ENCODE results near the gene ZBTB7C.

Gene ZBTB7C

GRCh38 chr18:48019557-48020325 is 389.4 kb downstream of the ZBTB7C start:
- no peak overlapping the region for H3K4me3 ChIP-seq (ENCODE audit: low read depth, low read length)
- TF ChIP-seq ZNF19 (tag by site-specific recombination; IDR thresholded peaks at IDR 0.05; ENCODE audit: low read depth), result no peak
- no peak for TF ChIP-seq ZNF654 (tag by site-specific recombination; IDR thresholded peaks at IDR 0.05; ENCODE audit: low read depth)
- TF ChIP-seq ZBTB49 (tag by site-specific recombination; IDR thresholded peaks at IDR 0.05; ENCODE audit: low read depth), result no peak
- no peak for TF ChIP-seq ZNF221 (tag by site-specific recombination; IDR thresholded peaks at IDR 0.05; ENCODE audit: borderline replicate concordance)
- TF ChIP-seq ZBTB6 (tag by site-specific recombination; IDR thresholded peaks at IDR 0.05), result no peak
- TF ChIP-seq ZNF692 (tag by site-specific recombination; IDR thresholded peaks at IDR 0.05), result no peak
- peaks cover 5% of the 10 kb centered on the region; the same call in 1 of the 2 replicates for H3K4me1 ChIP-seq (ENCODE audit: control insufficient read depth, insufficient read depth, low read length)
- H3K27ac ChIP-seq (ENCODE audit: extremely low read depth, low read depth, low read length), result no peak overlapping the region
- no peaks in the 10 kb centered on the region for H3K36me3 ChIP-seq (ENCODE audit: control insufficient read depth in 2 of 2, insufficient read depth in 1 of 2, low read length in 2 of 2)
- ChIA-PET CTCF (interaction anchor here (0.5 to 1.4 kb wide), 5 partner anchors 22 to 427 kb away, joined by 3 to 8 read pairs (median 3); no protein-coding TSS in a partner anchor), POLR2A (interaction anchor here (0.8 kb wide), 1 partner anchor 89 kb away, joined by 4 read pairs; no protein-coding TSS in a partner anchor)
- H3K9me3 ChIP-seq (ENCODE audit: control insufficient read depth, insufficient read depth, low read depth, low read length), result no peaks in the 10 kb centered on the region

GRCh38 chr18:48018851-48019250 is 390.3 kb downstream of the ZBTB7C start:
- ChIA-PET CTCF (interaction anchor here (0.6 to 1.4 kb wide), 2 partner anchors 428 to 1375 kb away, joined by 3 to 8 read pairs; no protein-coding TSS in a partner anchor), POLR2A (no interaction called here)
- H3K4me3 ChIP-seq (ENCODE audit: low read depth, low read length), result no peak overlapping the region
- no peaks in the 10 kb centered on the region for H3K36me3 ChIP-seq (ENCODE audit: control insufficient read depth in 2 of 2, insufficient read depth in 1 of 2, low read length in 2 of 2)
- H3K9me3 ChIP-seq (ENCODE audit: control insufficient read depth, insufficient read depth, low read depth, low read length), result no peaks in the 10 kb centered on the region
- H3K4me1 ChIP-seq (ENCODE audit: control insufficient read depth, insufficient read depth, low read length), result peaks cover 5% of the 10 kb centered on the region; the same call in 1 of the 2 replicates
- no peak overlapping the region for H3K27ac ChIP-seq (ENCODE audit: extremely low read depth, low read depth, low read length)
- TF ChIP-seq ZBTB20 (tag by site-specific recombination; IDR thresholded peaks at IDR 0.05) (no peak), ZNF404 (tag by site-specific recombination; IDR thresholded peaks at IDR 0.05) (no peak), ZNF658 (tag by site-specific recombination; IDR thresholded peaks at IDR 0.05) (no peak), ZNF121 (tag by site-specific recombination; IDR thresholded peaks at IDR 0.05) (no peak), ZNF555 (tag by site-specific recombination; conservative IDR thresholded peaks at IDR 0.05) (no peak), ZNF2 (tag by site-specific recombination; IDR thresholded peaks at IDR 0.05) (no peak), ZNF548 (tag by site-specific recombination; IDR thresholded peaks at IDR 0.05) (no peak), SP7 (tag by site-specific recombination; IDR thresholded peaks at IDR 0.05) (no peak), PRDM6 (tag by site-specific recombination; IDR thresholded peaks at IDR 0.05) (no peak), KLF9 (tag by site-specific recombination; IDR thresholded peaks at IDR 0.05; ENCODE audit: low read depth) (no peak), SP3 (tag by site-specific recombination; IDR thresholded peaks at IDR 0.05) (no peak), ZBTB11 (tag by site-specific recombination; conservative IDR thresholded peaks at IDR 0.05; ENCODE audit: low read depth) (no peak), ATF2 (tag by site-specific recombination; IDR thresholded peaks at IDR 0.05; ENCODE audit: low read depth) (no peak), ZNF202 (tag by site-specific recombination; IDR thresholded peaks at IDR 0.05; ENCODE audit: borderline replicate concordance) (no peak), GLI4 (tag by site-specific recombination; IDR thresholded peaks at IDR 0.05) (no peak), ZNF248 (tag by site-specific recombination; IDR thresholded peaks at IDR 0.05) (no peak)
